Stimulated activated CD8-positive, alpha-beta memory T cell treated with anti-CD3 and anti-CD28 coated beads, Interleukin-15, amount 100 ng/mL, for 24 hours (primary cell): ENCODE measurements around the gene CCL4.
"Not testable (repeated sequence)": the region's sequence is repeated elsewhere in the genome, so short reads cannot be mapped to it uniquely, and the experiment has no call there.

ENCODE experiments used
- DNase-seq: peaks from one replicate; pipeline ENCODE4 v3.0.0-alpha.2; 2020; ENCODE audit warnings: low read depth

CCL4 gene

DNA sequence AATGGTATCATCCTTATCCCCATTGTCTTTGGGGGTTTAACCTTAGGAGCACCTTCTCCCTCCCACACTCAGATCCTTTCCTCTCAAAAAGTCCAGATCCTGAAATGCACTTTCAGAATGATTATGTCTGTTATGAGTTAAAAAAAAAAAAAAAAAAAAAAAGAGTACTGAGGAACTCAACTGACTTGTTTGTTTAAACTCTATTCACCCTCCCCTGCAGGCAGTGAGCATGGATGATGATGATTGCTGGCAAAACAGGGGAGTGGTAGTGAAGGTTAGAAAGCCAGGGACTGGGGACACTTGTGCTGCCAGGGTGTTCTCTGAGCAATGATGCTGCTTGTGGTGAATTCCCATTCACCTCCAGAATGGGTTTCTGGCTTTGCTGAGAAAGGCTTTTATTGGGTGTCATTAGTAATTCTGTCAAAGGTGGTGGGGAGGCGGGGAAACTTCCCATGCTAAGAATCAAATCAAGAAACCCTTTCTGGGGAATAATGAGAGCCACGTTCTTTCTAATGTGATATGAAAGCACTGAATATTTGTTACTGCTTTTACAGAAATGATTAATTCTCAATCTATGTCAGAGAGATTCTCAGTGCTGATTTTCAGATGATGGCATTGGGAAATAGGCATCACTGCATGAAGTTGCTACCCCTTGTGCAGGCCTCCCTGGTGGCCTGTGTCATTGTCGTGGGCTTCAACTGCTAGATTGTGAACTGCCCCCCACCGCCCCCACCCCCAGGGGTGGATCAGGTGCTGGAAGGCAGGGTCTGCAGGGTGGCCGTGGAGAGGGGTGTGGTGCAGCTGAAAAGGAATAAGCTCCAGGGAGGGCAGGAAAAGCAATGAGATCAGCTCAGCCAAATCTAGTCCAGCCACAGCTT lies 14.1 kb downstream of the CCL4 start:
- no peak for DNase-seq

DNA sequence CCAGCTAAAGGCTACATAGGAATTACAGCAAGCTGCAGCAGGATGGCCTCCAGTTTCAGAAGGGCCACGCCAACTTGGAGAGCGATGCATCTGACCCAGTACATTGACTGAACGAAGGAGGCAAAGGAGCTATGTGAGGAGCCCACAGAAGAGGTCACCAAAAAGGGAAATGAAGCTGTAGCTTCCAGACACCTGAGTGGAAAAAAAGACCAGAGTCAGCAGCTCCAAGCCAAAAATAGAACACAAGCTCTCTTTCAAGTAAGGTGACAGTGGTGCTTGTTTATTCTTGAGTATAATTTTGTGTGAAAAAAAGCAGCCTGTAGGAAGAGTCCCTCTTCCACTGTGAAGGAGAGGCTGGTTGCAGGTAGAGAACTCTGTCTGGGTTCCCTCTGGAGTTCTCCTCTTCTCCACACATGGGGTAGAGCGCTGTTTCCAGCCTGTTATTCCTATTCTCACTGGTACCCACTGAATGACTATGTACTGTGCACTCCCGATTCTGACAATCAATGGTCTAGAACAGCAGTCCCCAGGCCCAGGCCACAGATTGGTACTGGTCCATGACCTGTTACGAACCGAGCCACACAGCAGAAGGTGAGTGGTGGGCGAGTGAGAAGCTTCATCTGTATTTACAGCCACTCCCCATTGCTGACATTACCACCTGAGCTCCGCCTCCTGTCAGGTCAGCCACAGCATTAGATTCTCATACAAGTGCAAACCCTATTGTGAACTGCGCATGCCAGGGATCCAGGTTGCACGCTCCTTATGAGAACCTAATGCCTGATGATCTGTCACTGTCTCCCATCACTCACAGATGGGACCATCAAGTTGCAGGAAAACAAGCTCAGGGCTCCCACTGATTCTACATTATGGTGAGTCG lies 15.1 kb downstream of the CCL4 start:
- no peak for DNase-seq

DNA sequence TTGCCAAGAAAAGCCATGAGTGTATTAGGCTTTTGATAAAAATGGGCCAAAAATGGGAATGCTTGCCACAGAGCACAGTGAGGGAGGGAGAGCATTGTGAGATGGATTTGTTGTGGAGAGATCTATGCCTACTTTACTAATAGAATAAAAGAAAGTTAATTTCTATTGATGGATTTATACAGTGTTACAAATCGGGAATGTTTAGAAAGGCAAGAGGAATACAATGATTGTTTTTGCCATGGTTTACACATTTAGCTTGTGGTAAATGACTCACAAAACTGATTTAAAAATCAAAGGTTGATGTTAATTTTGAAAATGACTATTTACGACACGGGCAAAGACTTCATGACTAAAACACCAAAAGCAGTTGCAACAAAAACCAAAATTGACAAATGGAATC lies 16.6 kb downstream of the CCL4 start:
- no peak for DNase-seq

DNA sequence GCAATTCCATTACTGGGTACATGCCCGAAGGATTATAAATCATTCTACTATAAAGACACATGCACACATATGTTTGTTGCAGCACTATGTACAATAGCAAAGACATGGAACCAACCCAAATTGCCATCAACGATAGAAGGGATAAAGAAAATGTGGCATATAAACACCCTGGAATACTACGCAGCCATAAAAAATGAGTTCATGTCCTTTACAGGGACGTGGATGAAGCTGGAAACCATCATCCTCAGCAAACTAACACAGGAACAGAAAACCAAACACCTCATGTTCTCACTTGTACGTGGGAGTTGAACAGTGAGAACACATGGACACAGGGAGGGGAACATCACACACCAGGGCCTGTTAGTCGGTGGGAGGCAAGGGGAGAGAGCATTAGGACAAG lies 17.5 kb downstream of the CCL4 start:
- DNase-seq: not testable (repeated sequence)

DNA sequence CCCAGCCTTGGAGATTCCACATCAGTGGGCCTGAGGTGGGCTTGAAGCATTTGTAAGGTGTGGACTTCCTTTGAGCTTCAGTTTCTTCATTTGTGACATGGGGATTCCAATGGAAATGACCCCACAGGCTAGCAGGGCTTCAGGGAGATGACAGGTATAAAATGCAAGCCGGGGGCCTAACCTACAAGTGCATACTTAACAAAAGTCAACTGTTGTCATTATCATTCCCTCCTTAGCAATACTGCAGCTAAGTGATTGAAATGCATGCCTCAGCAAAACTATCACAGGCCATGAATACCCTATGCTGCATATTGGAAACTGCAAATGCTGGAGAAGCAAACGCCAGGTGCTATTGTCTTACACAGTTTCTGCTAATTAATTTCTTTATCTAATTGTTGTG lies 19.8 kb downstream of the CCL4 start:
- no peak for DNase-seq

DNA sequence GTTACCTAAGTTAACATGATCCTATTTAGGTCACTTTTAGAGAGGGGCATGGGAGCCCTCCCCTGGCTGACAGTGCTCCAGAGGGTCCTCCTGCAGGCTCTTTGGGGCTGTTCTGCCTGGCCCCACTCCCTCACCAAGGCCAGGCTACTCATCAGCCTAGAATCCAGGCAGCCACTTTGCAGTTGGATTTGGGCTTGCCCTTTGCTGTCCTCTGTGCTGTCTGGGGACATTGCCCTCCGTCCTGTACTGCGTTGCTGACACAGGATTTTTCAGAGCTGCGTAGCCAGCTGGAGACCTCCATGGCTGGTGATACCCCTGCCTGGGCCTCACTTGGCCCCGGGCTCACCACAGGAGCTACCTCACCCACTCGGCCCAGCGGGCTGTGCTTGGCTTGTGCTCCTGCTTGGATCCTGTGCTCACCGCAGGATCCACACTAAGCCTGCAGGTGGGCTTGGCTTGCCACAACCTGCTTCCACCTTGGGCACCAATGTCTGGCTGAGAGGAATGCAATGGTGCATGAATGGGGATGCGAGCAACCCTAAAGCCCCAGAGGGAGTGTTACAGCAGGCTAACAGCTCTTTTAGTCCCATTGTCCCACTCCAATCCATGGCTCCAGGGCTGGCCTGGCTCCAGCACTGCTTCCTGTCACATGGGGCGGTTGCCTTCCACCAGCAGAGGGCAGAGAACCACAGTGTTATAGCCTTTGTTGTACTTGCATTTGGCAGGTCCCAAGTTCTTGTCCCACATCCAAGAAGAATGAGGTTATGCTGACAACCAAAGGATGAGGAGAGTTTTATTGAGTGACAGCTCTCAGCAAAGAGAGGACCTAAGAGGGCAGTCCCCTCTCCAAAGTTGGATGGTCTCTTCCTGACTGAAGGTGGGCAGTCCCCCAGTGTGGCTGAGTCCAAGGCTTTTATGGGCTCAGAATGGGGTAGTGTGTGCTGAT lies 21.5 kb downstream of the CCL4 start:
- no peak for DNase-seq

DNA sequence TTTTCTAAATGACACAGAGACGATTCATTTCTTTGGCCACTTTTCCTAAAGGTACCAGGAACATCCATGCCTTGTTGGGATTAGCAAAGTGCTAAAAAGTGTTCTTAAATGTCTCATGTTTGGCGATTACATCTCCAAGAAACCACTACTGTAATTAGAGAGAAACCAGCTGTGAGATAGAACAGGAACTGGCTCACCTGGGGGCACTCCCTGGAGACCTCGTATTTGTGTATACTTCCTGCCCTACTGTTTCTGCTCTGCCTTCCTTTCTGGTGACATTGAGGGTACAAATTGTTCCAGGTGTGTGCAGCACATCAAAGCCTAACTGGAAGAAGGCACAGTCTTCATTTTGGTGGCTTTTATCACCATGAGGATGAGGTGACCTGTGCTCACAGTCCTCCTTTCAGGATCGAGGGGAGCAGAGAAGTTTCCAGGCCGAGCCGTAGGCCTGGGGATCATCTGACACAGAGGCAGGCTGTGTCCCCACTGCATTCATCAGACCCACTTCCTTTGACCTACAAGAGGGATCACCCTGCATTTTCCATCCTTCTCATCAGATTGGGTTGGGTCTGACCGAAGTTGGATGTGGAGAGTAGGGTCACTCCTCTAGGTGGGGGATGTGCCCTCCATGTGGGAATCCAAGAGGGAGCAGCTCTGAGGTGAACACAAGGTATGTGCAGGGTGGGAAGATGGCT lies 23.7 kb downstream of the CCL4 start:
- no peak for DNase-seq

DNA sequence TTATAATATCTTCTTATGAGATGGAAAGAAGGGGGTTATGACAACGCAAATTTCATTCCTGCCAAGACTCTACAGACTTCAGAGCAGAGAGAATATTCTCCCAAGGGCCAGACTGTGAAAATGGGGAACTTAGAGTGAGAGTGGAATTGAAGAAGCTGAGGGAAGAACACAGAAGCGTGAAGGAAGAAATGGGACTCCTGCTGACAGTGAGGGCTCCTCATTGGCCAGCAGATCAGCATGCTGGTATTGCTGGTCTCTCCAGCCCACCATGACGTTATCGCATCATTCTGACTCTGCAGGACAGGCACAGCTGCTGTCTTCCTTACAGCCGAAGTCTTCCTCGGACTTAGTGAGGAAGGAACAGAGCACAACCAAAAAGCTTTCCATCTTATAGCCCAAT lies 24.3 kb downstream of the CCL4 start:
- DNase-seq: no peak

DNA sequence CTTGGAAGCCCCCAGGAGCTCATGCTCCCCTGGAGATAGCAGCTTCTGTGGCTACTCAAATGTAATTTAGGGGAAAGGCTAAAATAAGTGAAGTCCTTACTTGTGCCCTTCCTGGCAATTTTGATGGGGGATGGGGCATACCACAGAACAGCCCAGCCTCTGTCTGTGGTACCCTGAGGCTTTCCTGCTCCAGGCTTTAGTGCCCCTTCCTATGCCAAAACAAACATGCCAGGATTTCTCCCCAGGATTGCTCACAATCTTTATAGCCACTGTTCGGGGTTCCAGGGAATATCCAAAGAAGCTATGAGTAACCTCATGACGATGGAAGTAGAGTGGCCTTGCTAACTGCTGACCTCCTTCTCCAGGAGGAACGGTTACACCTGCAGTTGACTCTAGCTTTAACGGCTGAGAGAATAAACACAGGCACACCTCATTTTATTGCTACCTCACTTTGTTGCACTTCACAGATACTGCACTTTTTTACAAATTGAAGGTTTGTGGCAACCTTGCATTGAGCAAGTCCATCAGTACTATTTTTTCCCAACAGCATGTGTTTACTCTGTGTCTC lies 24.9 kb downstream of the CCL4 start:
- DNase-seq: no peak

DNA sequence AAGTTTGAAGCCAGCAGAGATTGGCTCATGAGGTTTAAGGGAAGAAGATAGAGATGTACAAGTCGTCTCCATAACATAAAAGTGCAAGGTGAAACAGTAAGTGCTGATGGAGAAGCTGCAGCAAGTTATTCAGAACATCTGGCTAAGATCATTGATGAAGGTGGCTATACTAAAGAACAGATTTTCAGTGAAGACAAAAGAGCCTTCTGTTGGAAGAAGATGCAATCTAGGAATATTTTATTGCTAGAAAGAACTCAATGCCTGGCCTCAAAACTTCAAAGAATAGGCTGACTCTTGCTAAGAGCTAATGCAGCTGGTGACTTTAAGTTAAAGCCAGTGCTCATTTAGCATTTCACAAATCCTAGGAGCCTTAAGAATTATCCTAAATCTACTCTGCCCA lies 26.0 kb downstream of the CCL4 start:
- DNase-seq: no peak

DNA sequence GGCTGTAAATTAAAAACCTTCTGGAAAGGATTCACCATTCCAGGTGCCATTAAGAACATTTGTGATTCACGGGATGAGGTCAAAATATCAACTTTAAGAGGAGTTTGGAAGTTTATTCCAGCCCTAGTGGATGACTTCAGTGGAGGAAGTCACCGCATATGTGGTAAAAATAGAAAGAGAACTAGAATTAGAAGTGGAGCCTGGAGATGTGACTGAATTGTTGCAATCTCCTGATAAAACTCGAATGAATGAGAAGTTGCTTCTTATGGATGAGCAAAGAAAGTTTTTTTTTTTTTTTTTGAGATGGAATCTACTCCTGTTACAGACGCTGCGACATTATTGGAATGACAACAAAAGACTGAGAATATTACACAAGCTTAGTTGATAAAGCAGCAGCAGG lies 26.7 kb downstream of the CCL4 start:
- no peak for DNase-seq

DNA sequence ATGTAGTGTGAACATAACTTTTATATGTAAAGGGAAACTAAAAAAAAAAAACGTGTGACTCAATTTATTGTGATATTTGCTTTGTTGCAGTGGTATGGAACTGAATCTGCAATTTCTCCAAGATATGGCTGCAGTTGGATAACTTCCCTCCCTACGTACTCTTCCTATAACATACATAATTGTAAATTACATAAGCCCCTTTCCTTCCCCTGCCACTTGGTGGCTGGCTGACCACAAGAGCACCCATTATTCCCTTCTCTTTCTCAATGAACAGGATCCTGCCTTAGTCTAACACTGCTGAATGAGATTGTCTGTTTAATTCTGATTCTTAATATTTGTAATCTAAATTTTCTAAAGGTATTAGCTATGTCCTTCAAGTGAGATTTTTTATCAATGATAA lies 27.8 kb downstream of the CCL4 start:
- DNase-seq: no peak

DNA sequence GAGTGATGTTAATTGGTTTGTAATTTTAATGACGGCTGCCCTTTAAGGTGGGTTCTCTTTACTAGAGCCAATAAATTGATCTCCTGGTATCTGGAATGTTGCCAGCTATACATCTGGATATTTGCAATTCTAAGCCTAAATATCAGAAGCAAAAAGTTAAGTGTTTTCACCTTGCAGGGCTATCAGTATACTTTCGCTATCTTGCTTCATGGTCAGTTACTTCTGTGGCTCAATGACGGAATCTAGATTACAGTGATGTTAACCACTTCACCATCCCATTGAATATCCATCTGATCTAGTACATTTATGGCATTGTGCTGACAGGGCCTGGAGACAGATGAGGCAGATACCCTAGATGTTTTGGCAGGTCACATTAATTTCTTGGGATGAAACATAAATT lies 28.3 kb downstream of the CCL4 start:
- DNase-seq: no peak

DNA sequence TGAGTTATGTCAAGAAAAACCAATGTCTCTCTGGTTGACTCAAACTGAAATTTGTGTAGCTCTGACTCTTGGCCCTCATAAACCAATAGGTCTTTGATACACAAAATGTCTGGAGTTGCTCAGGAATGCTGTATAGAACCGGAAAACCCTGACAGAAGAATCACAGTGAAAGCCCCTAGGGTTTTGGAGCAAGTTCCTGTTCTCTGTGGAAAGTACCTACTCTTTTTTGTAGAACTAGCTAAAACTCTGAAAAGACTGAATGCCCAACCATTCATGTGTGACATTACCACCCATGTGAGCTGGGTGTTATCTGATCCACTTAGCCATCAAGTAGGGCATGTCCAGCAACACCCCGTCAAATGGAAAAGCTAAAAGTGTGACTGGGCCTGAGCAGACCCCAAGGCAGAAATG lies 28.8 kb downstream of the CCL4 start:
- no peak for DNase-seq

DNA sequence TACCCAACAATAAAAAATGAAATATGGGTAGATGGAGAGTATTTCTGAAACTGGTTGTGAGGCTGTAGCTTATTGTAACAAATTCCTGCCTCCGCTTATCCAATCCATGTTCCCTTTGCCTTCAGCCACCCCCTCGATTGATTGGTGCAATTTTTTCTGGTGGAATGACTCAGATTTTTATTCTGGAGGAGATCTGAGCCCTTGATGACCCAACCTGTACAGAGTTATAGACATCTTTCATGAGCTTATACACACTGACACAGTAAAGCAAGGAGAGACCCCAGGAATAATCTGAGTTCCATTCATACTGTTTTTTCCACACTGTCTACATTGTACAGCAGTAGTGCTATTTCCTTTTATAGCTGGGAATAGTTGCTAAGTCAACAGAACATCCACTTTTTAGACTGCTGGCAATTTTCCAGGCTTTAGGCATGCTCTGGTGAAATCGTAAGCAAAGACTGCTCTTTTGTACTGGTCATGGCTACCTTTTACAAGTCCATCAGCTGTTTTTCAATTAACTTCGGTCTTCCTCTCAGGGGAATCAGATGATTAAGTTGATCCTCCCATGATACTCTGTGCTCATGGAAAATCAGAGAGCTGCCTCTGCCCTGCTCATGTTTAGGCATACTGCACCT lies 30.1 kb downstream of the CCL4 start:
- no peak for DNase-seq

DNA sequence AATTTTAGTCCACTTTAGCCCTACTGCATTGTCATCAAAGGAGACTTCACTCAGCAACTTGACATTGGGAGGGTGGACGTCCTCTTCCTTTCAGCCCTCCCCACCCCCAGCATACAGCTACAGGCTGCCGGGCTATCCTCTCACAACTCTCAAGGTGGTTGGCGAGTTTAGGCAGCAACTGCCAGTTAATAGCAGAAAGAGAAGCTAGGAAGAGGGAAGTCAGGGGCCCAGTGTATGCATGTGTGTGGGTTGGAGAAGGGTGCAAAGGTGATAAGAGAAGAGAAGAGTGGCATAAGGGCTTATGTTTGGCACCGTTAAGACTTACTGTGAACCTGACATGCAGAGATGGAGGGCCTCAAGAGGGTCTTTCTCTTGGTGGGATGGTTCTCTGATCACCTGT lies 31.8 kb downstream of the CCL4 start:
- no peak for DNase-seq

DNA sequence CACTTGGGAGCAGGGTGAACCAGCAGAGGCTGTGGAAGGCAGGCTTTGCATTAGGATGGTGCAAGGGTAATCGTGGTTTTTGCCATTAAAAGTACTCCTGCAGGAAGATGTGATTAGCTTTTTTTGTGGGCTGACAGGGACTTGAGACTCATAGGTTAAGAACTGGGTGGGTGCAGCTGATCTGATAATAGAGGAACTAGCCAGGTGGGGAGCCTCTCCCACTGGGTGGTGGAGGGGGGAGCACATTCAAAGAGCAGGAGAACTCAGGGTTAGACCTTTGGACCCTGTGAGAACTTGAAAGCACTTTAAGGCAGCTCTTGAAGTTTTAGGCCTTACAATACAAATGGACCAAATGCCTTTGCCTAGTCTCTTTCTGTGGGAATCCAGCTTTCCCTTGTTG lies 32.4 kb downstream of the CCL4 start:
- no peak for DNase-seq

DNA sequence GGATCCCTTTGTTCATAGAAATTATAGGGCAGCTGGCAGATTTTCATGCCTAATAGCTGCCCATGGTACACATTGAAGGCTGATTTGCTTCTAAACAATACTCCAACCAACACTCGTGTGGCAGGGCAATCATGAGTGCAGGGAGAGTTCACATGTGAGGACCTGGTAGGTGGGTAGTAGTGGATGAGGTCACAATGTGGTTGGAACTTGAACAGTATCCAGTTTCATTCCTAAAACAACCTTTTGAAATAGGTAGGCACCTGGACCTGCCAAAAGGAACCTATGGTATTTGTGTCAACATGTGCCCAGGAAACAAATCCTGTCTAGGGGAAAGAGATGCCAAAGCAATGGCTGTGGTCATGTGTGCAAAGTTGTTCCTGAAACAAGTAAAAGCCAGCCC lies 32.8 kb downstream of the CCL4 start:
- no peak for DNase-seq

DNA sequence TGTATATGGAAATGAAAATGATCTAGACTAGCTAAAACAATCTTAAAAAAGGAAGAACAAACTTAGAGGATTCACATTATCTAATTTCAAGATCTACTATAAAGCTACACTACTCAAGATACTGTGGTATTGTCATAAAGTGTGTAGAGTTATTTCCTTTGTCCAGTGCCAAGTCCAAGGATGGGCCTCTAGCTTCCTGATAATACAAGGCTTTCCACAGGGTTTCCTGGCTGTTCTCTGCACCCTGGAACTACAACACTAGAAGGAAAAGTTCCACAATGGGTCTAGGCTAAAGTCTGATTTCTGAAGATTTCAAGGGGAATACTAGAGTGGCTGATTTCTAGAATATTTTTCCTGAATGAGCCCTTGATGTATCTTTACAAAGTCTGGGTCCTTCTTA lies 38.6 kb downstream of the CCL4 start:
- no peak for DNase-seq

DNA sequence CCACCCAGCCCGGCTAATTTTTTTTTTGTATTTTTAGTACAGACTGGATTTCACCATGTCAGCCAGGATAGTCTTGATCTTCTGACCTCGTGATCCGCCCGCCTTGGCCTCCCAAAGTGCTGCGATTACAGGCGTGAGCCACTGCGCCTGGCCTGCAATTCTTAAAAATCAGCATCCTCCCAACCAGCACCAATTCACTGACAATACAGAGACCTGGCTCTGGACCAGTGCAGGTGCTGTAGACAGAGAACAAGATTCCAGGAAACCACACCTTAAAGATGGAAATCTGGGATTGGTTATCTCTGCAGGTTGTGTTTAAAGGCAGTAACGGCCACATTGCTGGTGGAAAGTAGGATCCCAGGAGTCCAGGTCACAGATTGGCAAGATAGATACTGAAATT lies 39.2 kb downstream of the CCL4 start:
- DNase-seq: no peak

DNA sequence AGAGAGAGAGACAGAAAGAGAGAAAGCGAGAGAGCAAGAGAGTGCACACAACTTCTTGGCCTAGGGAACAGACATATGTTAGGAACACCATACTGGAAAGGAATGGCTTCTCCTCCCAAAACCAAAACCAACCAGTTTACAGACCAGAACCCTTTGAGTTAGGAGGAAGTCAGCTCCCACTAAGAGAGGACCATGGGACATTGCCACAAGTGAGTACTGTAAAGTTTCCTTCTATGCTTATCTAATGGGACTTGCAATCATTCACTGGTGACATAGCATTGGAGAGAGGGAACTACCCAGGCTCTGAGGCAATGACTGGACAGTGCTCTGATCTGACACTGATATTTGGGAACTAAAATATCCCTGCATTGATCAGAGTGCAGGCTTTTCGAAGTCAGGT lies 40.4 kb downstream of the CCL4 start:
- DNase-seq: no peak
